Endothelial cell of umbilical vein (primary cell): ENCODE measurements around the gene ATP9B. TPM values are rescaled to one million over a fixed set of nuclear protein-coding genes. Genes with fewer than 3 reads are reported as not detected.

ENCODE experiments used
- BruUV-seq: library from RNA; stranded (reverse); fragments of 400-500 nt; replicated peaks from 2 replicates; lab custom pipeline; 2021; lab: Mats Ljungman, UMichigan
- CTCF ChIA-PET: fragments of 300-600, 350-600 bp; sonication (Branson Sonifier 250); formaldehyde crosslinking; loops from one replicate; lab custom pipeline; 2021; ENCODE audit warnings: antibody characterized with exemption, inconsistent platforms; lab: Charles Lee
- POLR2A ChIA-PET: fragments of 300-600, 350-600 bp; sonication (Branson Sonifier 250); formaldehyde crosslinking; loops from one replicate; lab custom pipeline; 2021; ENCODE audit warnings: antibody characterized with exemption, inconsistent platforms; lab: Charles Lee
- DNase-seq: peaks from one replicate; pipeline ENCODE4 v3.0.0-alpha.2; 2011; ENCODE audit warnings: low read depth, low spot score
- FAIRE-seq: peaks from 2 replicates; lab custom pipeline; 2011; peaks lifted over from hg19 to GRCh38; lab: Jason Lieb, UNC
- H2AFZ ChIP-seq: 2 replicates; pipeline ENCODE4 v1.6.0; 2012; ENCODE audit warnings: low read depth, low read length, control low read depth, inconsistent platforms
- H3K27ac ChIP-seq: 2 replicates; pipeline ENCODE4 v1.5.1; 2011; ENCODE audit warnings: low read depth, mild to moderate bottlenecking, control low read depth, low read length, moderate library complexity; ENCODE audit not compliant: insufficient read depth
- H3K27me3 ChIP-seq, 2 experiments: 2 replicates each; pipeline versions ENCODE4 v1.6.0 to v1.6.1; 2011; ENCODE audit warnings: low read length in 2 of 2, mixed read lengths in 1 of 2; ENCODE audit not compliant: control insufficient read depth in 2 of 2, insufficient read depth in 2 of 2
- H3K36me3 ChIP-seq, 2 experiments: 2 replicates in 1 of 2; 3 replicates in 1 of 2; pipeline ENCODE4 v1.5.1; 2011; ENCODE audit warnings: low read length in 2 of 2, mild to moderate bottlenecking in 1 of 2, moderate library complexity in 1 of 2; ENCODE audit not compliant: control insufficient read depth in 2 of 2, insufficient read depth in 2 of 2; ENCODE audit errors: extremely low read depth in 1 of 2
- H3K4me1 ChIP-seq: 3 replicates; pipeline ENCODE4 v1.5.1; 2011; ENCODE audit warnings: mild to moderate bottlenecking, low read length; ENCODE audit not compliant: control insufficient read depth, insufficient read depth; ENCODE audit errors: extremely low read depth
- H3K4me2 ChIP-seq: 2 replicates; pipeline ENCODE4 v1.6.1; 2011; ENCODE audit warnings: low read length, control low read depth, mixed read lengths; ENCODE audit not compliant: insufficient read depth
- H3K4me3 ChIP-seq, 3 experiments: fragments of 200-600 bp in 1 of 3; sonication (generic), shearing (Covaris generic) in 1 of 3; replicated peaks in 1 of 3; 2 replicates each; pipeline ENCODE4 v1.5.1; 2011 to 2016; ENCODE audit warnings: control low read depth in 3 of 3, low read length in 3 of 3, mild to moderate bottlenecking in 2 of 3, inconsistent platforms in 1 of 3, low read depth in 1 of 3, moderate library complexity in 1 of 3; ENCODE audit not compliant: insufficient read depth in 1 of 3
- H3K79me2 ChIP-seq: 2 replicates; pipeline ENCODE4 v1.6.0; 2012; ENCODE audit warnings: low read length, inconsistent platforms; ENCODE audit not compliant: control insufficient read depth, insufficient read depth
- H3K9ac ChIP-seq: replicated peaks from 2 replicates; pipeline ENCODE3; 2011; ENCODE audit warnings: low read length, control low read depth; ENCODE audit not compliant: insufficient read depth; ENCODE audit errors: extremely low read depth
- H3K9me1 ChIP-seq: replicated peaks from 3 replicates; pipeline ENCODE4 v1.6.0; 2011; ENCODE audit warnings: mild to moderate bottlenecking, low read length; ENCODE audit not compliant: control insufficient read depth, insufficient read depth; ENCODE audit errors: extremely low read depth
- H3K9me3 ChIP-seq: replicated peaks from 2 replicates; pipeline ENCODE4 v1.5.1; 2012; ENCODE audit warnings: low read length, inconsistent platforms; ENCODE audit not compliant: control insufficient read depth, insufficient read depth
- H4K20me1 ChIP-seq: replicated peaks from 2 replicates; pipeline ENCODE3; 2011; ENCODE audit warnings: mild to moderate bottlenecking, low read length; ENCODE audit not compliant: control insufficient read depth, insufficient read depth; ENCODE audit errors: extremely low read depth
- EZH2 ChIP-seq: IDR thresholded peaks from 2 replicates; pipeline ENCODE4 v1.6.1; 2012; ENCODE audit warnings: borderline replicate concordance, low read depth, mild to moderate bottlenecking, moderate library complexity, low read length, inconsistent platforms; ENCODE audit not compliant: severe bottlenecking
- GATA2 ChIP-seq: IDR thresholded peaks from 2 replicates; pipeline ENCODE4 v1.7.0; 2011; ENCODE audit warnings: low read depth, mild to moderate bottlenecking, moderate library complexity, mixed read lengths, low read length; ENCODE audit not compliant: insufficient read length, insufficient read depth
- MYC ChIP-seq: IDR thresholded peaks from one replicate; pipeline ENCODE4 v1.6.1; 2011; ENCODE audit warnings: mild to moderate bottlenecking, low read depth, low read length
- POLR2A ChIP-seq: IDR thresholded peaks from 2 replicates; pipeline ENCODE4 v1.6.1; 2012; ENCODE audit warnings: low read depth, mild to moderate bottlenecking, control low read depth, low read length
- dilution Hi-C: fragments of 300-500 bp; cut with MboI; formaldehyde crosslinking; loops from one replicate; pipeline ENCODE4 v1.15.0; 2019; ENCODE audit warnings: low sequenced_read_pairs; ENCODE audit not compliant: extremely low pct_ligation_motif_present
- intact Hi-C: fragments of 100-400 bp; cut with micrococcal nuclease; formaldehyde crosslinking; loops from one replicate; pipeline ENCODE4 v1.10.0; 2022
- polyA plus RNA-seq, 4 experiments: library from polyadenylated mRNA; depleted of rRNA in 3 of 4; stranded (reverse) in 3 of 4; unstranded in 1 of 4; fragments of >200 nt; gene quantifications; 2 replicates each; pipeline versions ENCODE4 v1.2.1 to v1.2.3, GENCODE V29; 2011 to 2012; ENCODE audit warnings: missing spikeins in 1 of 4
- total RNA-seq: library from RNA; stranded (reverse); gene quantifications from 2 replicates; pipeline ENCODE4 v1.2.3, GENCODE V29; 2021
- TF ChIP-seq, protein P1 (sequence below): IDR thresholded peaks from 2 replicates; pipeline ENCODE4 v1.6.1; 2011; ENCODE audit not compliant: insufficient read depth, insufficient read length
- TF ChIP-seq, protein P2 (sequence below), 2 donors: IDR thresholded peaks; 1 replicate in 1 of 2; 2 replicates in 1 of 2; pipeline ENCODE4 v1.5.1; 2011; ENCODE audit warnings: low read length in 2 of 2, mild to moderate bottlenecking in 2 of 2, moderate library complexity in 2 of 2, control low read depth in 1 of 2, inconsistent platforms in 1 of 2, low read depth in 1 of 2; ENCODE audit not compliant: insufficient read depth in 1 of 2; ENCODE audit errors: extremely low read depth in 1 of 2

ATP9B gene
- total and polyA plus RNA-seq, 2 donors (not counting 3 experiments of a cell fraction or from before 2014, with no cell fraction given), result 14.6 to 18.2 TPM

- BruUV-seq, result no TSS peak
- no peak overlapping the region for H3K27ac ChIP-seq
- no peaks in the 10 kb centered on the region for H4K20me1 ChIP-seq
- dilution Hi-C loops (no loop called here), intact Hi-C loops (no loop called here)
- H3K79me2 ChIP-seq, result no peaks in the 10 kb centered on the region
- H3K9me3 ChIP-seq, result no peaks in the 10 kb centered on the region
- H3K4me2 ChIP-seq, result no peak overlapping the region
- no peaks in the 10 kb centered on the region for H3K27me3 ChIP-seq
- ChIA-PET CTCF (no interaction called here), POLR2A (no interaction called here)
- H3K4me3 ChIP-seq, result no peak overlapping the region
- no peak for DNase-seq
- H3K9ac ChIP-seq, result no peak overlapping the region
- H3K9me1 ChIP-seq, result no peaks in the 10 kb centered on the region
- TF ChIP-seq, protein P1, sequence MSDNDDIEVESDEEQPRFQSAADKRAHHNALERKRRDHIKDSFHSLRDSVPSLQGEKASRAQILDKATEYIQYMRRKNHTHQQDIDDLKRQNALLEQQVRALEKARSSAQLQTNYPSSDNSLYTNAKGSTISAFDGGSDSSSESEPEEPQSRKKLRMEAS, result no peak
- TF ChIP-seq GATA2, result no peak
- TF ChIP-seq POLR2A, result no peak
- TF ChIP-seq EZH2, result no peak
- TF ChIP-seq MYC, result no peak
- TF ChIP-seq, protein P2, sequence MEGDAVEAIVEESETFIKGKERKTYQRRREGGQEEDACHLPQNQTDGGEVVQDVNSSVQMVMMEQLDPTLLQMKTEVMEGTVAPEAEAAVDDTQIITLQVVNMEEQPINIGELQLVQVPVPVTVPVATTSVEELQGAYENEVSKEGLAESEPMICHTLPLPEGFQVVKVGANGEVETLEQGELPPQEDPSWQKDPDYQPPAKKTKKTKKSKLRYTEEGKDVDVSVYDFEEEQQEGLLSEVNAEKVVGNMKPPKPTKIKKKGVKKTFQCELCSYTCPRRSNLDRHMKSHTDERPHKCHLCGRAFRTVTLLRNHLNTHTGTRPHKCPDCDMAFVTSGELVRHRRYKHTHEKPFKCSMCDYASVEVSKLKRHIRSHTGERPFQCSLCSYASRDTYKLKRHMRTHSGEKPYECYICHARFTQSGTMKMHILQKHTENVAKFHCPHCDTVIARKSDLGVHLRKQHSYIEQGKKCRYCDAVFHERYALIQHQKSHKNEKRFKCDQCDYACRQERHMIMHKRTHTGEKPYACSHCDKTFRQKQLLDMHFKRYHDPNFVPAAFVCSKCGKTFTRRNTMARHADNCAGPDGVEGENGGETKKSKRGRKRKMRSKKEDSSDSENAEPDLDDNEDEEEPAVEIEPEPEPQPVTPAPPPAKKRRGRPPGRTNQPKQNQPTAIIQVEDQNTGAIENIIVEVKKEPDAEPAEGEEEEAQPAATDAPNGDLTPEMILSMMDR (IDR thresholded peaks at IDR 0.05; ENCODE audit: extremely low read depth in 1 of 2, insufficient read depth in 1 of 2, low read depth in 1 of 2, low read length in 2 of 2), result no peak
- H3K4me1 ChIP-seq, result no peaks in the 10 kb centered on the region
- H2AFZ ChIP-seq, result no peak overlapping the region
- H3K36me3 ChIP-seq, result peaks cover 0 to 4% of the 10 kb centered on the region in 2 experiments
- no peak for FAIRE-seq
Measured at GRCh38 chr18:79251021-79251420, 181.8 kb downstream of the ATP9B start.
